Limb (tissue), 2 donors: ENCODE results near the gene ABHD14A.
"Not testable (repeated sequence)": the region's sequence is repeated elsewhere in the genome, so short reads cannot be mapped to it uniquely, and the experiment has no call there.

Experiments
- DNase-seq, 2 donors: peaks; one replicate each; pipeline ENCODE4 v3.0.0-alpha.2; 2016; ENCODE audit errors: extremely low spot score in 2 of 2

Gene ABHD14A

GRCh38 chr3:51974963-51975851 lies at the start of gene ABHD14A:
Gene ABHD14A, plus strand, starts transcription at chr3:51975064. Its CDS starts 72 bp downstream, at chr3:51975136.
- peak; percentile 70 to 82 for DNase-seq

GRCh38 chr3:51927061-51927977 lies 47.5 kb upstream of the ABHD14A start:
- DNase-seq = no peak

- no peak for DNase-seq
These were observed 46.4 kb upstream of the ABHD14A start for GRCh38 chr3:51928438-51928837.

GRCh38 chr3:51928981-51929380 lies 45.9 kb upstream of the ABHD14A start:
- DNase-seq = not testable (repeated sequence)

GRCh38 chr3:51929420-51930003 lies 45.4 kb upstream of the ABHD14A start:
- DNase-seq = no peak

- no peak for DNase-seq
These were observed 44.4 kb upstream of the ABHD14A start for GRCh38 chr3:51930439-51930838.

- no peak for DNase-seq
These were observed 43.1 kb upstream of the ABHD14A start for GRCh38 chr3:51931756-51932155.

GRCh38 chr3:51932471-51933370 lies 42.1 kb upstream of the ABHD14A start:
- no peak for DNase-seq

GRCh38 chr3:51933471-51934138 lies 41.3 kb upstream of the ABHD14A start:
- no peak for DNase-seq

- DNase-seq = no peak
These were observed 40.6 kb upstream of the ABHD14A start for GRCh38 chr3:51934139-51934850.

GRCh38 chr3:51934991-51935885 lies 39.6 kb upstream of the ABHD14A start:
- no peak for DNase-seq

GRCh38 chr3:51935886-51936755 lies 38.7 kb upstream of the ABHD14A start:
- no peak for DNase-seq

GRCh38 chr3:51937014-51937413 lies 37.9 kb upstream of the ABHD14A start:
- no peak for DNase-seq

- no peak for DNase-seq
These were observed 37.0 kb upstream of the ABHD14A start for GRCh38 chr3:51937611-51938450.

- DNase-seq = peak in 1 of 2 donors; percentile 11
These were observed 36.0 kb upstream of the ABHD14A start for GRCh38 chr3:51938780-51939425.
